H9 (cell line): ENCODE data around the gene TMTC2. TPM values are rescaled to one million over a fixed set of nuclear protein-coding genes. Genes with fewer than 3 reads are reported as not detected.

ENCODE experiments used
- DNase-seq: peaks from one replicate; pipeline ENCODE4 v3.0.0-alpha.2; 2017
- H2AFZ ChIP-seq: one replicate; pipeline ENCODE4 v1.6.1; 2013; ENCODE audit warnings: mild to moderate bottlenecking, low read length, control low read depth, moderate library complexity
- H2AK5ac ChIP-seq: 2 replicates; pipeline ENCODE4 v1.6.1; 2013; ENCODE audit warnings: low read length, control low read depth, mixed read lengths; ENCODE audit not compliant: insufficient read length
- H2BK120ac ChIP-seq: one replicate; pipeline ENCODE4 v1.6.1; 2013; ENCODE audit warnings: low read depth, mild to moderate bottlenecking, low read length, control low read depth, inconsistent platforms; ENCODE audit not compliant: poor library complexity, severe bottlenecking
- H2BK12ac ChIP-seq: 2 replicates; pipeline ENCODE4 v1.6.1; 2013; ENCODE audit warnings: low read length, control low read depth, mixed read lengths, low read depth; ENCODE audit not compliant: insufficient read length
- H2BK15ac ChIP-seq: 2 replicates; pipeline ENCODE4 v1.6.1; 2013; ENCODE audit warnings: low read depth, low read length, control low read depth
- H2BK20ac ChIP-seq: one replicate; pipeline ENCODE4 v1.6.1; 2013; ENCODE audit warnings: low read depth, mild to moderate bottlenecking, low read length, control low read depth, inconsistent platforms; ENCODE audit not compliant: poor library complexity, severe bottlenecking
- H2BK5ac ChIP-seq: 2 replicates; pipeline ENCODE4 v1.6.1; 2013; ENCODE audit warnings: low read length, control low read depth, mixed read lengths; ENCODE audit not compliant: insufficient read length
- H3K14ac ChIP-seq: 2 replicates; pipeline ENCODE4 v1.6.1; 2013; ENCODE audit warnings: low read length, control low read depth; ENCODE audit not compliant: insufficient read depth
- H3K18ac ChIP-seq: 2 replicates; pipeline ENCODE4 v1.6.1; 2013; ENCODE audit warnings: low read depth, mild to moderate bottlenecking, mixed read lengths, low read length, control low read depth; ENCODE audit not compliant: insufficient read length
- H3K23ac ChIP-seq: 2 replicates; pipeline ENCODE4 v1.6.1; 2013; ENCODE audit warnings: low read length, control low read depth, mixed read lengths, low read depth; ENCODE audit not compliant: insufficient read length
- H3K23me2 ChIP-seq: 2 replicates; pipeline ENCODE4 v1.6.1; 2013; ENCODE audit warnings: low read depth, mild to moderate bottlenecking, mixed read lengths, low read length, control low read depth; ENCODE audit not compliant: insufficient read length, poor library complexity, severe bottlenecking
- H3K27ac ChIP-seq: 2 replicates; pipeline ENCODE4 v1.5.1; 2013; ENCODE audit warnings: low read length, control low read depth, mixed read lengths, low read depth; ENCODE audit not compliant: insufficient read length
- H3K27me3 ChIP-seq: 2 replicates; pipeline ENCODE4 v1.6.1; 2013; ENCODE audit warnings: low read length, control low read depth, inconsistent platforms; ENCODE audit not compliant: insufficient read depth
- H3K4ac ChIP-seq: 2 replicates; pipeline ENCODE4 v1.6.1; 2013; ENCODE audit warnings: low read depth, mild to moderate bottlenecking, control low read depth, inconsistent platforms, low read length, moderate library complexity
- H3K4me1 ChIP-seq: 2 replicates; pipeline ENCODE4 v1.6.1; 2013; ENCODE audit warnings: low read length, control low read depth, inconsistent platforms; ENCODE audit not compliant: insufficient read depth
- H3K4me2 ChIP-seq: 2 replicates; pipeline ENCODE4 v1.6.1; 2013; ENCODE audit warnings: low read length, control low read depth, mixed read lengths; ENCODE audit not compliant: insufficient read length, insufficient read depth
- H3K56ac ChIP-seq: 2 replicates; pipeline ENCODE4 v1.6.1; 2013; ENCODE audit warnings: low read depth, mild to moderate bottlenecking, mixed read lengths, low read length, control low read depth; ENCODE audit not compliant: insufficient read length
- H3K79me1 ChIP-seq: 2 replicates; pipeline ENCODE4 v1.6.1; 2013; ENCODE audit warnings: low read depth, mild to moderate bottlenecking, moderate library complexity, low read length, control low read depth, inconsistent platforms; ENCODE audit not compliant: insufficient read depth, poor library complexity, severe bottlenecking
- H3K79me2 ChIP-seq: 2 replicates; pipeline ENCODE4 v1.6.1; 2013; ENCODE audit warnings: low read length, control low read depth, inconsistent platforms; ENCODE audit not compliant: insufficient read depth
- H3K9ac ChIP-seq: 2 replicates; pipeline ENCODE4 v1.6.1; 2013; ENCODE audit warnings: low read length, control low read depth, mixed read lengths; ENCODE audit not compliant: insufficient read length; ENCODE audit errors: extremely low read depth
- H3K9me3 ChIP-seq: one replicate; pipeline ENCODE4 v1.6.1; 2013; ENCODE audit warnings: low read depth, low read length, inconsistent platforms; ENCODE audit not compliant: control insufficient read depth
- H3T11ph ChIP-seq: one replicate; pipeline ENCODE4 v1.6.1; 2013; ENCODE audit warnings: mild to moderate bottlenecking, low read length, control low read depth, inconsistent platforms
- H4K20me1 ChIP-seq: one replicate; pipeline ENCODE4 v1.6.1; 2013; ENCODE audit not compliant: control insufficient read depth, insufficient read length, insufficient read depth
- H4K5ac ChIP-seq: 2 replicates; pipeline ENCODE4 v1.6.1; 2013; ENCODE audit warnings: low read depth, mild to moderate bottlenecking, mixed read lengths, low read length, control low read depth; ENCODE audit not compliant: insufficient read length
- H4K8ac ChIP-seq: replicated peaks from 2 replicates; pipeline ENCODE4 v1.6.1; 2013; ENCODE audit warnings: low read length, control low read depth, mixed read lengths, low read depth; ENCODE audit not compliant: insufficient read length
- H4K91ac ChIP-seq: 2 replicates; pipeline ENCODE4 v1.6.1; 2013; ENCODE audit warnings: low read depth, mild to moderate bottlenecking, moderate library complexity, mixed read lengths, low read length, control low read depth; ENCODE audit not compliant: insufficient read length
- H3K27ac Mint-ChIP-seq, 3 experiments: 2 replicates in 2 of 3; 3 replicates in 1 of 3; pipeline ENCODE4 v1.8.0; 2020 to 2021; ENCODE audit warnings: mixed read lengths in 3 of 3, mild to moderate bottlenecking in 1 of 3, moderate library complexity in 1 of 3
- H3K27me3 Mint-ChIP-seq: 2 replicates; pipeline ENCODE4 v1.8.0; 2021; ENCODE audit warnings: low read depth, mild to moderate bottlenecking, moderate library complexity, mixed read lengths
- H3K36me3 Mint-ChIP-seq, 3 experiments: 2 replicates in 2 of 3; 3 replicates in 1 of 3; pipeline ENCODE4 v1.8.0; 2020 to 2021; ENCODE audit warnings: low read depth in 3 of 3, mixed read lengths in 3 of 3; ENCODE audit not compliant: insufficient read depth in 1 of 3
- H3K4me1 Mint-ChIP-seq, 2 experiments: 2 replicates each; pipeline ENCODE4 v1.8.0; 2020; ENCODE audit warnings: mixed read lengths in 2 of 2
- H3K4me3 Mint-ChIP-seq, 2 experiments: 2 replicates in 1 of 2; 3 replicates in 1 of 2; pipeline ENCODE4 v1.8.0; 2020 to 2021; ENCODE audit warnings: mild to moderate bottlenecking in 2 of 2, mixed read lengths in 2 of 2, moderate library complexity in 1 of 2
- H3K9me3 Mint-ChIP-seq, 2 experiments: 2 replicates in 1 of 2; 3 replicates in 1 of 2; pipeline ENCODE4 v1.8.0; 2020; ENCODE audit warnings: mild to moderate bottlenecking in 2 of 2, mixed read lengths in 2 of 2, moderate library complexity in 1 of 2
- WGBS: extraction: QIAGEN DNeasy Blood & Tissue Kit; methylation state at CpG from one replicate; pipeline ENCODE4 v1.1.7; 2013; ENCODE audit warnings: missing lambda C conversion rate, low lambda C conversion rate, mixed read lengths; ENCODE audit not compliant: insufficient read length; ENCODE audit errors: extremely low coverage; 5-methylcytosine and 5-hydroxymethylcytosine counted together
- total RNA-seq: library from RNA; stranded (reverse); gene quantifications from 2 replicates; pipeline ENCODE4 v1.2.1, GENCODE V29; 2021
- TF ChIP-seq, protein P1 (sequence below): fragments of 200-600 bp; sonication (generic); conservative IDR thresholded peaks from 3 replicates; pipeline ENCODE4 v1.8.0; 2021; ENCODE audit warnings: antibody characterized with exemption, mild to moderate bottlenecking

TMTC2 gene
- total RNA-seq, 1 experiment from 2014 or later = 3.1 TPM

DNA sequence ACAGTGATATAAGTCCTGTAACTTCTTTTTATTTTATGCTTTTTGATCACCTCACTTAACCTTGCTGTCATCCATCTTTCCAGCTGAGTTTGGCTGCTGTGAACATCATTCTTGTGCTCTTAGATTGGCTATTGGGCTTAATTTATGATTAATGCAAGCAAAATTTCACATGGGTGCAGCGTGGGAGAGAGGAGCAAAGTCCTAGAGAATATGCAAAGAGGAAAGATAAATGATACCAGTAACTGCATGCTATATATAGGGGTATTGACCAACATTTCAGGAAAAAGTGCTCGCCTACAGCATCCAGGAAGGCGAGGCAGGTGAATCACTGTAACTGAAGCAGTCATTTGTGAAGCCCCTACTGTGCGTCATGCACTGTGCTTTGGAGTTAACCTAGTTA is 153.1 kb downstream of the TMTC2 start:
- H2BK15ac ChIP-seq = no peak overlapping the region
- H3K4me3 Mint-ChIP-seq = no peak overlapping the region
- no peak for DNase-seq
- no peak overlapping the region for H3T11ph ChIP-seq
- no peaks in the 10 kb centered on the region for H3K27me3 ChIP-seq
- H4K20me1 ChIP-seq = no peaks in the 10 kb centered on the region
- no peak overlapping the region for H3K56ac ChIP-seq
- H2BK12ac ChIP-seq = no peak overlapping the region
- no peak overlapping the region for H2AK5ac ChIP-seq
- WGBS = no CpG with 5 or more reads among the region's 4 CpGs
- no peak overlapping the region for H4K91ac ChIP-seq
- no peak overlapping the region for H2BK120ac ChIP-seq
- H3K79me1 ChIP-seq = no peaks in the 10 kb centered on the region
- no peak overlapping the region for H3K4ac ChIP-seq
- no peak overlapping the region for H2BK5ac ChIP-seq
- peaks cover 4 to 5% of the 10 kb centered on the region in 2 experiments; a peak in 1 of 4 replicates for H3K4me1 Mint-ChIP-seq
- H3K14ac ChIP-seq = no peak overlapping the region
- H3K36me3 Mint-ChIP-seq = no peaks in the 10 kb centered on the region; a peak in 2 of 7 replicates
- H2AFZ ChIP-seq = no peak overlapping the region
- no peaks in the 10 kb centered on the region for H3K23me2 ChIP-seq
- H3K18ac ChIP-seq = no peak overlapping the region
- no peak overlapping the region for H3K4me2 ChIP-seq
- H2BK20ac ChIP-seq = no peak overlapping the region
- no peak overlapping the region for H3K23ac ChIP-seq
- H3K27me3 Mint-ChIP-seq = no peaks in the 10 kb centered on the region
- H4K5ac ChIP-seq = no peak overlapping the region
- H3K9me3 ChIP-seq = no peaks in the 10 kb centered on the region
- TF ChIP-seq, protein P1, sequence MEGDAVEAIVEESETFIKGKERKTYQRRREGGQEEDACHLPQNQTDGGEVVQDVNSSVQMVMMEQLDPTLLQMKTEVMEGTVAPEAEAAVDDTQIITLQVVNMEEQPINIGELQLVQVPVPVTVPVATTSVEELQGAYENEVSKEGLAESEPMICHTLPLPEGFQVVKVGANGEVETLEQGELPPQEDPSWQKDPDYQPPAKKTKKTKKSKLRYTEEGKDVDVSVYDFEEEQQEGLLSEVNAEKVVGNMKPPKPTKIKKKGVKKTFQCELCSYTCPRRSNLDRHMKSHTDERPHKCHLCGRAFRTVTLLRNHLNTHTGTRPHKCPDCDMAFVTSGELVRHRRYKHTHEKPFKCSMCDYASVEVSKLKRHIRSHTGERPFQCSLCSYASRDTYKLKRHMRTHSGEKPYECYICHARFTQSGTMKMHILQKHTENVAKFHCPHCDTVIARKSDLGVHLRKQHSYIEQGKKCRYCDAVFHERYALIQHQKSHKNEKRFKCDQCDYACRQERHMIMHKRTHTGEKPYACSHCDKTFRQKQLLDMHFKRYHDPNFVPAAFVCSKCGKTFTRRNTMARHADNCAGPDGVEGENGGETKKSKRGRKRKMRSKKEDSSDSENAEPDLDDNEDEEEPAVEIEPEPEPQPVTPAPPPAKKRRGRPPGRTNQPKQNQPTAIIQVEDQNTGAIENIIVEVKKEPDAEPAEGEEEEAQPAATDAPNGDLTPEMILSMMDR = no peak
- H3K27ac Mint-ChIP-seq = no peak overlapping the region
- no peaks in the 10 kb centered on the region for H3K9me3 Mint-ChIP-seq
- no peak overlapping the region for H4K8ac ChIP-seq
- H3K79me2 ChIP-seq = no peaks in the 10 kb centered on the region
- no peak overlapping the region for H3K9ac ChIP-seq
- H3K27ac ChIP-seq = no peak overlapping the region
- no peaks in the 10 kb centered on the region for H3K4me1 ChIP-seq
